Measurements from ENCODE around the gene CNTNAP1.

The CNTNAP1 gene

DNA sequence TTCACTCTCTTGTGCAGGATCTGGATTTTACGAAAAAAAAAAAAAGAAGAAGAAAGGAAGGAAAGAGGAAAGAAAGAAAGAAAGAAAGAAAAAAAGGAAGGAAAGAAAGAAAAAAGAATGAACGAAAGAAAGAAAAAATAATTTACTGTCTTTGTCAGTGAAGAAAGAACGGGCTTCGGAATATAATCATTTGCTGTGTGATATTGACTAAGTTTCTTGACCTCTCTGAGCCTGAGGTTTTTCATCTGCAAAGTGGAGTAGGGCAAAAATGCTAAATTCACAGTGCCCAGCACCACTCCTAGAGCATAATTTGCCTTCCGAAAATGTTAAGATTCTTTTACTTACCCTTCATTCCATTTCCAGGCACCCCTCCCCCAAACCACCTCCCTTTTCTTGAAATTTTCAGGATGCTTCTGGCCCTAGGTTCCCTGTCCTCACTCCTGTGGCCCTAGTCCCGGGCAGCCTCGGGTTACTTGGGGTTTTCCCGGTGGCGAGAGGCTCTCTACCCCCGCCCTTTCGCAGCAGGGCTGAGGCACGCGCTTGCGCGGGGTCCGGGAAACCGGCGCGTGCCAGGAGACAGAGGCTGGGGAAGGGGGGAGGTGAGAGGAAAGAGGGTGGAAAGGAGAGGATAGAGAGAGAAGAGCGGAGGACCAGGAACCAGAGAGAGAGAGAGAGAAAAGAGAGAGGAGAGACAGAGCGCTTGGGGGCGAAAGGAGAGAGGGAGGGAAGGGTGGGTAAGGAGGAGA is at the start of gene CNTNAP1:
Gene CNTNAP1, plus strand, starts transcription at position 556 of the 746 bp plus-strand sequence. CDS start 299 bp downstream, outside the sequence.
- no peak for DNase-seq (ENCODE audit: low read depth)
- TF ChIP-seq, protein P1, sequence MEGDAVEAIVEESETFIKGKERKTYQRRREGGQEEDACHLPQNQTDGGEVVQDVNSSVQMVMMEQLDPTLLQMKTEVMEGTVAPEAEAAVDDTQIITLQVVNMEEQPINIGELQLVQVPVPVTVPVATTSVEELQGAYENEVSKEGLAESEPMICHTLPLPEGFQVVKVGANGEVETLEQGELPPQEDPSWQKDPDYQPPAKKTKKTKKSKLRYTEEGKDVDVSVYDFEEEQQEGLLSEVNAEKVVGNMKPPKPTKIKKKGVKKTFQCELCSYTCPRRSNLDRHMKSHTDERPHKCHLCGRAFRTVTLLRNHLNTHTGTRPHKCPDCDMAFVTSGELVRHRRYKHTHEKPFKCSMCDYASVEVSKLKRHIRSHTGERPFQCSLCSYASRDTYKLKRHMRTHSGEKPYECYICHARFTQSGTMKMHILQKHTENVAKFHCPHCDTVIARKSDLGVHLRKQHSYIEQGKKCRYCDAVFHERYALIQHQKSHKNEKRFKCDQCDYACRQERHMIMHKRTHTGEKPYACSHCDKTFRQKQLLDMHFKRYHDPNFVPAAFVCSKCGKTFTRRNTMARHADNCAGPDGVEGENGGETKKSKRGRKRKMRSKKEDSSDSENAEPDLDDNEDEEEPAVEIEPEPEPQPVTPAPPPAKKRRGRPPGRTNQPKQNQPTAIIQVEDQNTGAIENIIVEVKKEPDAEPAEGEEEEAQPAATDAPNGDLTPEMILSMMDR (IDR thresholded peaks at IDR 0.05; ENCODE audit: low read depth, low read length), result no peak
- TF ChIP-seq MYC (IDR thresholded peaks at IDR 0.05; ENCODE audit: low read depth, low read length), result no peak
- peak; percentile 9 for TF ChIP-seq POLR2A (IDR thresholded peaks at IDR 0.05; ENCODE audit: extremely low read depth, insufficient read length)
- H3K4me3 ChIP-seq (ENCODE audit: low read depth, low read length), result peak within 1 kb of the TSS; percentile 40

DNA sequence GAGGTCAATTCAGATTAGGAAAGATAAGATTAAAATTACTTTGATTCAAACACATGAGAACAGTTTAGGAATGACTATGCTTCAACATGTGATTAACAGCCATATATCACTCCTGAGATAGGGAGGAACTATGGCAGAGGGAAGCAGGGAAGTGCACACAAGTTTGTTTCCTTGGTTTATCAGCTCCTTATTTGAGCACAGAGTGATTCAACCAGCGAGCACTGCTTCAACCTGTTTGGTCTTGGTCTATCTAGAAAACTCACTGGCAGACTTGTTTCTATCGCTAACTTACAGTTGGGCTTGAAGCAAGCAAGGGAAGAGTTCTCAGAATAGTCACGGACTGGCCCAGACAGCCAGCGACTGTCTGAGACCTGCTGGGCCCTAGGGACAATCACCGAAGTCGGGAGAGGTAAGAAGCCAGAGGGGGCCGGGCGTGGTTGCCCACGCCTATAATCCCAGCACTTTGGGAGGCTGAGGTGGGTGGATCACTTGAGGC is 49.3 kb upstream of the CNTNAP1 start:
- no peak for DNase-seq (ENCODE audit: low read depth)
- no peak overlapping the region for H3K4me3 ChIP-seq (ENCODE audit: low read depth, low read length)
- TF ChIP-seq, protein P1 (IDR thresholded peaks at IDR 0.05; ENCODE audit: low read depth, low read length), result no peak
- no peak for TF ChIP-seq MYC (IDR thresholded peaks at IDR 0.05; ENCODE audit: low read depth, low read length)
- TF ChIP-seq POLR2A (IDR thresholded peaks at IDR 0.05; ENCODE audit: extremely low read depth, insufficient read length), result no peak
- TF ChIP-seq, protein P2, sequence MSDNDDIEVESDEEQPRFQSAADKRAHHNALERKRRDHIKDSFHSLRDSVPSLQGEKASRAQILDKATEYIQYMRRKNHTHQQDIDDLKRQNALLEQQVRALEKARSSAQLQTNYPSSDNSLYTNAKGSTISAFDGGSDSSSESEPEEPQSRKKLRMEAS (IDR thresholded peaks at IDR 0.05; ENCODE audit: low read depth, low read length), result no peak

DNA sequence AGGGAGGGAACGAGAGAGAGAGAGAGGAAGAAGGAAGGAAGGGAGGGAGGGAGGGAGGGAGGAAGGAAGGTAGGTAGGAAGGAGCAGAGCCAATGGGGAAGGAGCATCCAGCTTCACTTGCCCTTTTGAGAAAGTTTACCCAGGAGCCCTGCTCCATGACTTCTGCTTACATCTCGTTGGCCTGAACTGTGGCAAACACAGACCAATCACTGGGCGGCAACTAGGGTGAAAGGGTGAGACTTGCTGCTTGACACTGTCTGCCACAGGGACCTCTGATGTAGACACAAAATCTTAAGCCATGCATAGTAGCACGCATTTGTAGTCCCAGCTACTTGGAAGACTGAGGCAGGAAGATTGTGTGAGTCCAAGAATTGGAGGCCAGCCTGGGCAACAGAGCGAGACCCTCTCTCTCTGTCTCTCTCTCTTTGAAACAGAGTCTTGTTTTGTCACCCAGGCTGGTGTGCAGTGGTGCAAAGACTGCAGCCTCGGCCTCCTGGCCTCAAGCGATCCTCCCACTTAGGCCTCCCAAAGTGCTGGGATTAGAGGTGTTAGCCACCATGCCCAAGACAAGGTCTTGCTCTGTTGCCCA is 42.7 kb upstream of the CNTNAP1 start:
- no peak overlapping the region for H3K4me3 ChIP-seq (ENCODE audit: low read depth, low read length)
- TF ChIP-seq, protein P2 (IDR thresholded peaks at IDR 0.05; ENCODE audit: low read depth, low read length), result no peak
- TF ChIP-seq POLR2A (IDR thresholded peaks at IDR 0.05; ENCODE audit: extremely low read depth, insufficient read length), result no peak

DNA sequence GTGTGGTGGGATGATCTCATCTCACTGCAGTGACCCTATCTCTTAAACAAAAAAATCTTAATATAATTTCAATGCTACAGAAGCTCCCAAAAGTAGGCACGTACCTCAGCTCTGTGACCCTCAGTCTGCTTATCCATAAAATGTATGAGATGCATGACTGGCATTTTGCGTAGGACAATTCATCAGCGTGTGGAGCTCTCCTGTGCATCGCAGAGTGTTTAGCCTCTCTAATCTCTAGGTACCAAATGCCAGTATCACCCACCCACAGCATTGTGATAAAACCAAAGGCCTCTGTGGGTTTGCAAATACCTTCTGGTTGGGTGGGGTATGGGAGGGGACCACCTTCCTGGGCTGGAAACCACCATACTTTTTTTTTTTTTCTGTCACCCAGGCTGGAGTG is 42.2 kb upstream of the CNTNAP1 start:
- H3K4me3 ChIP-seq (ENCODE audit: low read depth, low read length), result no peak overlapping the region
- DNase-seq (ENCODE audit: low read depth), result no peak
- no peak for TF ChIP-seq POLR2A (IDR thresholded peaks at IDR 0.05; ENCODE audit: extremely low read depth, insufficient read length)

More for the DNA sequence above, 42.7 kb upstream of the CNTNAP1 start:
- peak; percentile 26 for DNase-seq (ENCODE audit: low read depth)

DNA sequence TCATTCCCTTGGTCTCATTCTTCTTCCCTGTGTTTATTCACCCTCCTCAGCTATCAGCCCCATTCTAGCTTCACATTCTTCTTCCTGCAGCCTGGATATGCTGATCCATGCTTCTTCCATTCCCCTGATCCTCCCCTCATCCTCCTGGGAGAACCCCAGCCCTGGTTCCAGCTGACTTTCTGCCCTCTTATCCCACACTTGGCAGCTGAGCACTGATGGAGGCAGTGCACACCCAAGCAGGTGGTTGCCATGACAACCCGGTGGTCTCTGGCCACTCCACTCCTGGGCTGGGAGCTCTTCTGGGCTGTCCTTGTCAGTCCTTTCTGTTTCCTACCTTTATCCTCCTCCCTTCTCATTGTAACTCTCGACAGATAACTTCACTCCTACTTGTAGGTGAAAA is 40.0 kb upstream of the CNTNAP1 start:
- H3K4me3 ChIP-seq (ENCODE audit: low read depth, low read length), result no peak overlapping the region
- TF ChIP-seq, protein P1 (IDR thresholded peaks at IDR 0.05; ENCODE audit: low read depth, low read length), result no peak
- TF ChIP-seq, protein P2 (IDR thresholded peaks at IDR 0.05; ENCODE audit: low read depth, low read length), result no peak
- TF ChIP-seq MYC (IDR thresholded peaks at IDR 0.05; ENCODE audit: low read depth, low read length) (no peak), POLR2A (IDR thresholded peaks at IDR 0.05; ENCODE audit: extremely low read depth, insufficient read length) (no peak)
- DNase-seq (ENCODE audit: low read depth), result no peak

DNA sequence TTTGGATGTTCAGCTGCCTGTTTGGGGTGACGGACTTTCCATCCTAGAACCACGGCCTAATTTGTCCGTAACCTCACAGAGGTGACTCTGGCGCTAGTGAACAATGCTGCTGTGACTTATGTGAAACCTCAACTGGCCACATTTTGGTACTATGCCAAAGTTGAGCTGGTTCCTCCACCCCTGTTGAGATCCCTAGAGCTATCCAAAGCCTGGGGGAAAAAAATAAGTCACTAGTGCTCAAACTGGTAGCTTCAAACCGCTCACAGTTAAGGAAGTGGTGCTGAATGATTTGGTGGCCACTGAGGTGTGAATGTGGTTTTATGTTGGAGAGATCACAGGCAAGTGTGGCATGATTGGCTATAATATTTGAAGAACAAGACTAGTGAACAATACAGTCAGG is 34.6 kb upstream of the CNTNAP1 start:
- no peak for DNase-seq (ENCODE audit: low read depth)
- no peak overlapping the region for H3K4me3 ChIP-seq (ENCODE audit: low read depth, low read length)
- TF ChIP-seq POLR2A (IDR thresholded peaks at IDR 0.05; ENCODE audit: extremely low read depth, insufficient read length) (no peak), MYC (IDR thresholded peaks at IDR 0.05; ENCODE audit: low read depth, low read length) (no peak)
- TF ChIP-seq, protein P1 (IDR thresholded peaks at IDR 0.05; ENCODE audit: low read depth, low read length), result no peak

Measured in NB4 (cell line).